ENCODE data around the gene CCDC127. TPM values are rescaled to one million over a fixed set of nuclear protein-coding genes. Genes with fewer than 3 reads are reported as not detected.
A peak's percentile ranks its signal among the peaks of the same experiment; 100 is the strongest.

CCDC127 gene
- total and polyA plus RNA-seq, 2 of the 13 experiments (the other 11 are each of a cell fraction or from before 2014, with no cell fraction given) = 2.9 to 4.3 TPM

DNA sequence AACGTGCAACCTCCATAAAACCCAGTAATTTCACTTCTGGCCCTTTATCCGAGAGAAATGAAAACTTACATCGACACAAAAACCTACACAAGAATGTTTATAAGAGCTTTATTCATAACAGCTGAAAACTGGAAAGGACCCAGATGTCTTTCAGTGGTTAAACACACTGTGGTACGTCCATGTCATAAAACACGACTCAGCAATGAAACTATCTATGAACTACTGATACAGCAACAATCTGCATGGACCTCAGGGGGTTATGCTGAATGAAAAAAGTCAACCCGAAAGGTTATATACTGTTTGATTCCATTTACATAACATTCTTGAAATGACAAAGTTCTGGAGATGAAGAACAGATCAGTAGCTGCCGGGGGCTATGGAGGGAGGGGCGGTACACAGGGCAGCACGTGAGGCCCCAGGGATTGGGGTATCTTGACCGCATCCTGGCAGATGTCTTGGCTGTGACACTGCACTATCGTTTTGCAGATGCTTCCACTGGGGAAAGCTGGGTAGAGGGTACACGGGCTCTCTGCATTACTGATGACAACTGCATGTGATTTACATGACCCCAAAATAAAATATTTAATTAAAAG lies 4.1 kb downstream of the CCDC127 start:
- intact Hi-C loops (cut with micrococcal nuclease; ENCODE audit: unreplicated experiment) (loop anchor here (10.0 kb wide), 1 partner anchor 731 kb away; no protein-coding TSS in a partner anchor), in situ Hi-C loops (cut with HindIII; ENCODE audit: extremely low pct_ligation_motif_present, low pct_unique_long_range_greater_than_20kb) (no loop called here)
- BruUV-seq (replicated peaks) = no TSS peak
- FAIRE-seq (no peak), ATAC-seq (no peak), DNase-seq (ENCODE audit: low spot score) (no peak)
- WGBS (ENCODE audit: low lambda C conversion rate) = 98% methylated on average over 12 of the region's 12 CpGs
- Histone ChIP-seq H3K9me3 (ENCODE audit: low read length) (no peaks in the 10 kb centered on the region), H3K9ac (ENCODE audit: insufficient read depth, low read depth, low read length) (no peak overlapping the region), H3K4me3 (replicated peaks in 1 of 3; ENCODE audit: insufficient read depth in 1 of 3, low read depth in 2 of 3, low read length in 3 of 3) (no peak overlapping the region), H3K27ac (ENCODE audit: extremely low read length, insufficient read depth, low read length) (no peak overlapping the region), H3K4me1 (ENCODE audit: insufficient read depth, low read length) (no peaks in the 10 kb centered on the region), H2AFZ (ENCODE audit: low read length) (no peak overlapping the region), H3K27me3 (ENCODE audit: control insufficient read depth in 1 of 2, insufficient read depth in 2 of 2, low read length in 2 of 2) (no peaks in the 10 kb centered on the region), H3K79me2 (ENCODE audit: insufficient read depth, low read length) (peaks cover 36% of the 10 kb centered on the region), H3K4me2 (ENCODE audit: low read depth, low read length) (no peak overlapping the region), H3K36me3 (replicated peaks in 1 of 2; ENCODE audit: control insufficient read depth in 1 of 2, insufficient read depth in 2 of 2, low read length in 2 of 2) (peaks cover 0 to 7% of the 10 kb centered on the region in 2 experiments; a peak in 3 of 5 replicates), H4K20me1 (ENCODE audit: insufficient read depth, low read length) (peaks cover 14% of the 10 kb centered on the region; the same call in 1 of the 2 replicates)
- ChIA-PET CTCF (ENCODE audit: low intra/inter-chr PET ratio, low total read pairs) (no interaction called here), POLR2A (no interaction called here)
- peak in 1 of 2 experiments; percentile 33; a peak in 2 of 4 replicates for TF ChIP-seq MAFK (conservative IDR thresholded peaks at IDR 0.05 in 1 of 2, IDR thresholded peaks at IDR 0.05 in 1 of 2; ENCODE audit: low read length in 2 of 2)
- peak; percentile 25; the same call in 1 of the 2 replicates for TF ChIP-seq MAFF (IDR thresholded peaks at IDR 0.05; ENCODE audit: low read depth, low read length)
- no peak for TF ChIP-seq KDM4B (CRISPR knock-in tag; IDR thresholded peaks at IDR 0.05)

DNA sequence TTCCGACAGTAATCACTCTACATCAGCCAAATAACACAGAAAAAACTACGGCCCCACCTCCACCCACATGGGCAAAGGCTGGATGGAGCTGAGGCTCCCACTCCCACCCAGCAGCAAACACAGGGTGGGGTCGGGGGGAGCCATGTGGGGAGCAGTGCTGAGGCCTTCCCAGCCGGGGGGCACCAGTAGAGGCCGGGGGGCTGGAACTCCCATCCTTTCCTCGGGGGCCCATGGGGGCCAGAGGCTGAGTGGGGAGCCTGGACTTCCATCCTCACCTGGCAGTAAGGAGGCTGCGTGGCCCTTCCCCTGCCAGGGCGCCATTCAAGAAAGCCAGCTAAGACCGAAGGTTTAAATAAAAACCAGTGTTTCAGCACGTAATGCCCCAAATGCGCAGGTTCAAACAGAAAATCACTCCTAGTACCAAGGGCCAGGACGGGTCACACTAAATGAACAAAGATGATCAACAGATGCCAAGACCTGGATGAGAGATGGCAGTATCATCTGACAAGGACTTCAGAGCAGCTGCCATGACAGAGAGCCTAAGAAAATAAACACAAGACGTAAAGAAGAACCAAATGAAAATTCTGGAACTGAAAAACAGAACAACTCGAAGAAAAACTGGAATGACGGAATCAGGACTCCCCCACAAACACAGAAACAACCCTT lies 9.4 kb downstream of the CCDC127 start:
- intact Hi-C loops (cut with micrococcal nuclease; ENCODE audit: unreplicated experiment) = no loop called here
- ChIA-PET POLR2A (no interaction called here), CTCF (ENCODE audit: low intra/inter-chr PET ratio, low total read pairs) (no interaction called here)
- no peak overlapping the region for H3K27ac ChIP-seq (ENCODE audit: extremely low read length, insufficient read depth, low read length)
- no peak overlapping the region for H3K4me2 ChIP-seq (ENCODE audit: low read depth, low read length)
- ATAC-seq = no peak
- no peak for FAIRE-seq
- peaks cover 29% of the 10 kb centered on the region for H3K79me2 ChIP-seq (ENCODE audit: insufficient read depth, low read length)
- H3K9ac ChIP-seq (ENCODE audit: insufficient read depth, low read depth, low read length) = no peak overlapping the region
- TF ChIP-seq ETV6 (CRISPR knock-in tag; conservative IDR thresholded peaks at IDR 0.05) = no peak
- no peak for TF ChIP-seq AHR (CRISPR knock-in tag; IDR thresholded peaks at IDR 0.05)
- TF ChIP-seq ZNF180 (CRISPR knock-in tag; IDR thresholded peaks at IDR 0.05; ENCODE audit: borderline replicate concordance, low read depth) = no peak
- TF ChIP-seq NFE2 (CRISPR knock-in tag; IDR thresholded peaks at IDR 0.05) = no peak
- TF ChIP-seq ZFP36L2 (CRISPR knock-in tag; IDR thresholded peaks at IDR 0.05) = no peak
- TF ChIP-seq, protein P1, sequence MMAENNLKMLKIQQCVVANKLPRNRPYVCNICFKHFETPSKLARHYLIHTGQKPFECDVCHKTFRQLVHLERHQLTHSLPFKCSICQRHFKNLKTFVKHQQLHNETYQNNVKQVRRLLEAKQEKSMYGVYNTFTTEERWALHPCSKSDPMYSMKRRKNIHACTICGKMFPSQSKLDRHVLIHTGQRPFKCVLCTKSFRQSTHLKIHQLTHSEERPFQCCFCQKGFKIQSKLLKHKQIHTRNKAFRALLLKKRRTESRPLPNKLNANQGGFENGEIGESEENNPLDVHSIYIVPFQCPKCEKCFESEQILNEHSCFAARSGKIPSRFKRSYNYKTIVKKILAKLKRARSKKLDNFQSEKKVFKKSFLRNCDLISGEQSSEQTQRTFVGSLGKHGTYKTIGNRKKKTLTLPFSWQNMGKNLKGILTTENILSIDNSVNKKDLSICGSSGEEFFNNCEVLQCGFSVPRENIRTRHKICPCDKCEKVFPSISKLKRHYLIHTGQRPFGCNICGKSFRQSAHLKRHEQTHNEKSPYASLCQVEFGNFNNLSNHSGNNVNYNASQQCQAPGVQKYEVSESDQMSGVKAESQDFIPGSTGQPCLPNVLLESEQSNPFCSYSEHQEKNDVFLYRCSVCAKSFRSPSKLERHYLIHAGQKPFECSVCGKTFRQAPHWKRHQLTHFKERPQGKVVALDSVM (CRISPR knock-in tag; IDR thresholded peaks at IDR 0.05) = no peak
- TF ChIP-seq BORCS8-MEF2B (CRISPR knock-in tag; IDR thresholded peaks at IDR 0.05) = no peak
- TF ChIP-seq ZSCAN31 (CRISPR knock-in tag; IDR thresholded peaks at IDR 0.05; ENCODE audit: low read depth) = no peak
- TF ChIP-seq, protein P2, sequence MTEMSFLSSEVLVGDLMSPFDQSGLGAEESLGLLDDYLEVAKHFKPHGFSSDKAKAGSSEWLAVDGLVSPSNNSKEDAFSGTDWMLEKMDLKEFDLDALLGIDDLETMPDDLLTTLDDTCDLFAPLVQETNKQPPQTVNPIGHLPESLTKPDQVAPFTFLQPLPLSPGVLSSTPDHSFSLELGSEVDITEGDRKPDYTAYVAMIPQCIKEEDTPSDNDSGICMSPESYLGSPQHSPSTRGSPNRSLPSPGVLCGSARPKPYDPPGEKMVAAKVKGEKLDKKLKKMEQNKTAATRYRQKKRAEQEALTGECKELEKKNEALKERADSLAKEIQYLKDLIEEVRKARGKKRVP (CRISPR knock-in tag; IDR thresholded peaks at IDR 0.05) = no peak
- no peak for TF ChIP-seq GLI4 (CRISPR knock-in tag; IDR thresholded peaks at IDR 0.05; ENCODE audit: borderline replicate concordance)
- peaks cover 15 to 38% of the 10 kb centered on the region in 2 experiments; a peak in 4 of 5 replicates for H3K36me3 ChIP-seq (replicated peaks in 1 of 2; ENCODE audit: control insufficient read depth in 1 of 2, insufficient read depth in 2 of 2, low read length in 2 of 2)
- H3K27me3 ChIP-seq (ENCODE audit: control insufficient read depth in 1 of 2, insufficient read depth in 2 of 2, low read length in 2 of 2) = no peaks in the 10 kb centered on the region
- H3K4me1 ChIP-seq (ENCODE audit: insufficient read depth, low read length) = no peaks in the 10 kb centered on the region
- WGBS (ENCODE audit: low lambda C conversion rate) = 95% methylated on average over 15 of the region's 15 CpGs
- no peak for DNase-seq (ENCODE audit: low spot score)
- H2AFZ ChIP-seq (ENCODE audit: low read length) = no peak overlapping the region
- in situ Hi-C loops (cut with HindIII; ENCODE audit: extremely low pct_ligation_motif_present, low pct_unique_long_range_greater_than_20kb) = no loop called here
- H3K4me3 ChIP-seq (replicated peaks in 1 of 3; ENCODE audit: insufficient read depth in 1 of 3, low read depth in 2 of 3, low read length in 3 of 3) = no peak overlapping the region
- no peaks in the 10 kb centered on the region for H3K9me3 ChIP-seq (ENCODE audit: low read length)
- BruUV-seq (replicated peaks) = no TSS peak
- H4K20me1 ChIP-seq (ENCODE audit: insufficient read depth, low read length) = peaks cover 18% of the 10 kb centered on the region; the same call in 1 of the 2 replicates

Data from HepG2 (cell line).